PC-3 (cell line): ENCODE data around the gene MAGI1. TPM values are rescaled to one million over a fixed set of nuclear protein-coding genes. Genes with fewer than 3 reads are reported as not detected.

Experiments
- ATAC-seq: fragments of 200-7000 bp; cut with Tn5 transposase; 2 replicates; pipeline ENCODE4 v1.9.1; 2020; ENCODE audit warnings: mild to moderate bottlenecking, moderate library complexity
- BruUV-seq: library from RNA; stranded (reverse); fragments of 400-500 nt; replicated peaks from 2 replicates; lab custom pipeline; 2021; lab: Mats Ljungman, UMichigan
- CTCF ChIA-PET: fragments of 300-600 bp; sonication (Branson Sonifier 250); formaldehyde crosslinking; loops from one replicate; lab custom pipeline; 2022; ENCODE audit warnings: antibody characterized with exemption; lab: Charles Lee
- POLR2A ChIA-PET: fragments of 300-600 bp; sonication (Branson Sonifier 250); formaldehyde crosslinking; loops from one replicate; lab custom pipeline; 2022; ENCODE audit warnings: antibody characterized with exemption; ENCODE audit not compliant: unreplicated experiment; lab: Charles Lee
- DNase-seq: peaks from one replicate; pipeline ENCODE4 v3.0.0-alpha.2; 2015
- H2AFZ ChIP-seq: fragments of 300-600 bp; sonication (generic); 2 replicates; pipeline ENCODE4 v1.6.0; 2016; ENCODE audit warnings: antibody characterized with exemption, low read length
- H3F3A ChIP-seq: fragments of 300-600 bp; sonication (generic); one replicate; pipeline ENCODE4 v1.6.0; 2017; ENCODE audit warnings: antibody characterized with exemption, low read length, control low read depth, mild to moderate bottlenecking; ENCODE audit not compliant: unreplicated experiment
- H3K27ac ChIP-seq: fragments of 300-600 bp; sonication (generic); 2 replicates; pipeline ENCODE4 v1.5.1; 2016; ENCODE audit warnings: mild to moderate bottlenecking, low read length
- H3K27me3 ChIP-seq: fragments of 300-600 bp; sonication (generic); 2 replicates; pipeline ENCODE4 v1.6.1; 2016; ENCODE audit warnings: low read length, mixed read lengths
- H3K36me3 ChIP-seq: fragments of 300-600 bp; sonication (generic); 2 replicates; pipeline ENCODE4 v1.6.1; 2016; ENCODE audit warnings: low read depth, mixed run types, low read length, mixed read lengths
- H3K4me1 ChIP-seq: fragments of 300-600 bp; sonication (generic); 2 replicates; pipeline ENCODE4 v1.5.1; 2016; ENCODE audit warnings: low read length; ENCODE audit not compliant: insufficient read depth
- H3K4me2 ChIP-seq: fragments of 300-600 bp; sonication (generic); 2 replicates; pipeline ENCODE4 v1.6.0; 2016; ENCODE audit warnings: low read length
- H3K4me3 ChIP-seq: fragments of 300-600 bp; sonication (generic); 2 replicates; pipeline ENCODE4 v1.5.1; 2016; ENCODE audit warnings: mild to moderate bottlenecking, low read length, mixed read lengths
- H3K79me2 ChIP-seq: fragments of 300-600 bp; sonication (generic); 2 replicates; pipeline ENCODE4 v1.6.1; 2017; ENCODE audit warnings: low read length, mixed read lengths
- H3K9ac ChIP-seq: fragments of 300-600 bp; sonication (generic); 2 replicates; pipeline ENCODE4 v1.6.0; 2016; ENCODE audit warnings: mild to moderate bottlenecking, low read length
- H3K9me2 ChIP-seq: fragments of 300-600 bp; sonication (generic); replicated peaks from 2 replicates; pipeline ENCODE4 v1.6.1; 2016; ENCODE audit warnings: mixed run types, low read length, mixed read lengths
- H3K9me3 ChIP-seq: fragments of 300-600 bp; sonication (generic); 2 replicates; pipeline ENCODE4 v1.6.1; 2016; ENCODE audit warnings: low read length, mixed read lengths
- H4K20me1 ChIP-seq: fragments of 300-600 bp; sonication (generic); 2 replicates; pipeline ENCODE4 v1.6.1; 2016; ENCODE audit warnings: low read length, mixed read lengths
- EZH2 ChIP-seq: fragments of 300-600 bp; sonication (generic); IDR thresholded peaks from one replicate; pipeline ENCODE4 v1.6.1; 2017; ENCODE audit warnings: antibody characterized with exemption, mild to moderate bottlenecking, low read length; ENCODE audit not compliant: unreplicated experiment
- EZH2phosphoT487 ChIP-seq: fragments of 300-600 bp; sonication (generic); IDR thresholded peaks from 2 replicates; pipeline ENCODE4 v1.6.1; 2018; ENCODE audit warnings: mild to moderate bottlenecking, antibody characterized with exemption, low read length, borderline replicate concordance
- intact Hi-C: fragments of 100-400 bp; cut with micrococcal nuclease; formaldehyde crosslinking; loops from 2 replicates; pipeline ENCODE4 v1.9.0; 2023
- total RNA-seq: library from RNA; depleted of rRNA; stranded (reverse); fragments of >200 nt; gene quantifications from 2 replicates; pipeline ENCODE4 v1.2.3, GENCODE V29; 2014
- TF ChIP-seq, protein P1 (sequence below): fragments of 300-600 bp; sonication (generic); conservative IDR thresholded peaks from 2 replicates; pipeline ENCODE4 v1.5.1; 2017; ENCODE audit warnings: antibody characterized with exemption, low read depth, mild to moderate bottlenecking, low read length

Gene MAGI1
- total RNA-seq, 1 experiment from 2014 or later, result 8.9 TPM

GRCh38 chr3:65473736-65474135, 565.0 kb downstream of the MAGI1 start:
- Histone ChIP-seq H3K9me3 (no peaks in the 10 kb centered on the region), H3K4me2 (no peak overlapping the region), H3K9me2 (no peaks in the 10 kb centered on the region), H3K4me1 (no peaks in the 10 kb centered on the region), H3K36me3 (no peaks in the 10 kb centered on the region), H3K4me3 (no peak overlapping the region), H3F3A (no peaks in the 10 kb centered on the region), H3K79me2 (no peaks in the 10 kb centered on the region), H3K27ac (no peak overlapping the region), H2AFZ (no peak overlapping the region), H3K27me3 (no peaks in the 10 kb centered on the region), H4K20me1 (no peaks in the 10 kb centered on the region), H3K9ac (no peak overlapping the region)
- ChIA-PET CTCF (no interaction called here), POLR2A (no interaction called here)
- TF ChIP-seq EZH2phosphoT487, result no peak
- TF ChIP-seq, protein P1, sequence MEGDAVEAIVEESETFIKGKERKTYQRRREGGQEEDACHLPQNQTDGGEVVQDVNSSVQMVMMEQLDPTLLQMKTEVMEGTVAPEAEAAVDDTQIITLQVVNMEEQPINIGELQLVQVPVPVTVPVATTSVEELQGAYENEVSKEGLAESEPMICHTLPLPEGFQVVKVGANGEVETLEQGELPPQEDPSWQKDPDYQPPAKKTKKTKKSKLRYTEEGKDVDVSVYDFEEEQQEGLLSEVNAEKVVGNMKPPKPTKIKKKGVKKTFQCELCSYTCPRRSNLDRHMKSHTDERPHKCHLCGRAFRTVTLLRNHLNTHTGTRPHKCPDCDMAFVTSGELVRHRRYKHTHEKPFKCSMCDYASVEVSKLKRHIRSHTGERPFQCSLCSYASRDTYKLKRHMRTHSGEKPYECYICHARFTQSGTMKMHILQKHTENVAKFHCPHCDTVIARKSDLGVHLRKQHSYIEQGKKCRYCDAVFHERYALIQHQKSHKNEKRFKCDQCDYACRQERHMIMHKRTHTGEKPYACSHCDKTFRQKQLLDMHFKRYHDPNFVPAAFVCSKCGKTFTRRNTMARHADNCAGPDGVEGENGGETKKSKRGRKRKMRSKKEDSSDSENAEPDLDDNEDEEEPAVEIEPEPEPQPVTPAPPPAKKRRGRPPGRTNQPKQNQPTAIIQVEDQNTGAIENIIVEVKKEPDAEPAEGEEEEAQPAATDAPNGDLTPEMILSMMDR, result no peak
- no peak for TF ChIP-seq EZH2
- intact Hi-C loops, result no loop called here
- DNase-seq (peak; percentile 1), ATAC-seq (no peak)
- no TSS peak for BruUV-seq

- Histone ChIP-seq H3K4me2 (no peak overlapping the region), H3K9me3 (no peaks in the 10 kb centered on the region), H3K27ac (no peak overlapping the region), H3K9ac (no peak overlapping the region), H3F3A (no peaks in the 10 kb centered on the region), H3K36me3 (no peaks in the 10 kb centered on the region), H3K27me3 (no peaks in the 10 kb centered on the region), H3K9me2 (no peaks in the 10 kb centered on the region), H3K79me2 (no peaks in the 10 kb centered on the region), H3K4me1 (no peaks in the 10 kb centered on the region), H3K4me3 (no peak overlapping the region), H4K20me1 (no peaks in the 10 kb centered on the region), H2AFZ (no peak overlapping the region)
- no TSS peak for BruUV-seq
- POLR2A ChIA-PET, result no interaction called here
- TF ChIP-seq EZH2phosphoT487, result no peak
- no peak for TF ChIP-seq EZH2
- TF ChIP-seq, protein P1, result no peak
- DNase-seq (no peak), ATAC-seq (no peak)
- intact Hi-C loops, result no loop called here
- CTCF ChIA-PET, result no interaction called here
Measured at GRCh38 chr3:65472501-65472900, 566.2 kb downstream of the MAGI1 start.

- Histone ChIP-seq H3K27ac (no peak overlapping the region), H2AFZ (no peak overlapping the region), H3K4me3 (no peak overlapping the region), H3K9me3 (no peaks in the 10 kb centered on the region), H3K9ac (no peak overlapping the region), H3K4me2 (no peak overlapping the region), H3F3A (no peaks in the 10 kb centered on the region), H4K20me1 (no peaks in the 10 kb centered on the region), H3K79me2 (no peaks in the 10 kb centered on the region), H3K4me1 (no peaks in the 10 kb centered on the region), H3K9me2 (no peaks in the 10 kb centered on the region), H3K36me3 (no peaks in the 10 kb centered on the region), H3K27me3 (no peaks in the 10 kb centered on the region)
- no peak for DNase-seq
- intact Hi-C loops, result no loop called here
- no peak for ATAC-seq
- ChIA-PET CTCF (no interaction called here), POLR2A (no interaction called here)
- BruUV-seq, result no TSS peak
- TF ChIP-seq EZH2phosphoT487 (no peak), EZH2 (no peak)
- TF ChIP-seq, protein P1, result no peak
Measured at GRCh38 chr3:65466300-65466988, 572.3 kb downstream of the MAGI1 start.
